ENCODE data around the gene TRIM67. TPM values are rescaled to one million over a fixed set of nuclear protein-coding genes. Genes with fewer than 3 reads are reported as not detected.

The TRIM67 gene
- total and polyA plus RNA-seq, 9 of the 15 experiments (the other 6 are each of a cell fraction or from before 2014, with no cell fraction given) = 0.04 to 0.60 (median 0.31) TPM

DNA sequence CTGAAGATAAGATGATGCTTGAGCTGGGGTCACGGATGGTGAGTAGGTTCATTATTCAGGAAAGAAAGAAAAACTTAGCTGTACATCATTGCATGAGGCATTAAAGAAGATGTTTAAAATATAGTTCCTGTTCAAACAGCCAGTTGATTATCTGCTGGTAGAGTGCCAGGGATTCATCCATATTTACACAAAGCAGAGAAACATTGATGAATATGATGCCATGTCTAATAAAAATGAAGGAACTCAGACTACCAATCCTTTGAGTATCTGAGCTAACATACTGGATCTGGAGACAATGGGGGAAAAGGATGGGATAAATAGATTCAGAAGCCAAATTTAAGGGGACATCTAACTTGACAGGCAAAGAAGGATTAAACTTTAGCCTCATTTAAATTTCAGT is 14.6 kb downstream of the TRIM67 start:
- no peaks in the 10 kb centered on the region for H4K20me1 ChIP-seq (replicated peaks; ENCODE audit: control insufficient read depth, insufficient read depth, low read length)
- peaks cover 20 to 26% of the 10 kb centered on the region in 2 experiments; a peak in 4 of 5 replicates for H3K27me3 ChIP-seq (ENCODE audit: control insufficient read depth in 2 of 2, insufficient read depth in 2 of 2, low read length in 2 of 2)
- ATAC-seq (no peak), DNase-seq (ENCODE audit: extremely low read depth in 1 of 4, low spot score in 3 of 4) (no peak), FAIRE-seq (no peak)
- H3K4me2 ChIP-seq (ENCODE audit: insufficient read depth, low read length) = no peak overlapping the region
- 0 out of 2 replicates have a peak, but pooled peaks cover 3% of the 10 kb centered on the region for H3K9me3 ChIP-seq (replicated peaks; ENCODE audit: control insufficient read depth, insufficient read depth, low read depth, low read length)
- in situ Hi-C loops (cut with MboI) (no loop called here), intact Hi-C loops (cut with micrococcal nuclease) (no loop called here)
- ChIA-PET CTCF (ENCODE audit: low intra/inter-chr PET ratio) (no interaction called here), POLR2A (interaction anchor here (0.6 to 1.4 kb wide), 2 partner anchors 11 to 31 kb away, joined by 3 to 4 read pairs; no protein-coding TSS in a partner anchor)
- H2AFZ ChIP-seq (ENCODE audit: low read depth, low read length) = no peak overlapping the region
- no peaks in the 10 kb centered on the region for H3K36me3 ChIP-seq (ENCODE audit: control insufficient read depth, insufficient read depth, low read length)
- H3K9me1 ChIP-seq (ENCODE audit: control insufficient read depth, insufficient read depth, low read length) = no peaks in the 10 kb centered on the region
- no TSS peak for BruUV-seq (replicated peaks)
- no peak overlapping the region for H3K27ac ChIP-seq (ENCODE audit: extremely low read depth, low read depth, low read length)
- WGBS (ENCODE audit: insufficient coverage, low coverage, missing lambda C conversion rate) = 10% methylated on average over 1 of the region's 1 CpG
- H3K9ac ChIP-seq (ENCODE audit: insufficient read depth in 1 of 2, low read depth in 2 of 2, low read length in 2 of 2) = no peak overlapping the region
- TF ChIP-seq, protein P1, sequence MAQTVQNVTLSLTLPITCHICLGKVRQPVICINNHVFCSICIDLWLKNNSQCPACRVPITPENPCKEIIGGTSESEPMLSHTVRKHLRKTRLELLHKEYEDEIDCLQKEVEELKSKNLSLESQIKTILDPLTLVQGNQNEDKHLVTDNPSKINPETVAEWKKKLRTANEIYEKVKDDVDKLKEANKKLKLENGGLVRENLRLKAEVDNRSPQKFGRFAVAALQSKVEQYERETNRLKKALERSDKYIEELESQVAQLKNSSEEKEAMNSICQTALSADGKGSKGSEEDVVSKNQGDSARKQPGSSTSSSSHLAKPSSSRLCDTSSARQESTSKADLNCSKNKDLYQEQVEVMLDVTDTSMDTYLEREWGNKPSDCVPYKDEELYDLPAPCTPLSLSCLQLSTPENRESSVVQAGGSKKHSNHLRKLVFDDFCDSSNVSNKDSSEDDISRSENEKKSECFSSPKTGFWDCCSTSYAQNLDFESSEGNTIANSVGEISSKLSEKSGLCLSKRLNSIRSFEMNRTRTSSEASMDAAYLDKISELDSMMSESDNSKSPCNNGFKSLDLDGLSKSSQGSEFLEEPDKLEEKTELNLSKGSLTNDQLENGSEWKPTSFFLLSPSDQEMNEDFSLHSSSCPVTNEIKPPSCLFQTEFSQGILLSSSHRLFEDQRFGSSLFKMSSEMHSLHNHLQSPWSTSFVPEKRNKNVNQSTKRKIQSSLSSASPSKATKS (CRISPR knock-in tag; IDR thresholded peaks at IDR 0.05) = no peak
- TF ChIP-seq SFPQ (IDR thresholded peaks at IDR 0.05; ENCODE audit: low read depth, low read length) = no peak
- no peak overlapping the region for H3K4me3 ChIP-seq
- H3K79me2 ChIP-seq (ENCODE audit: control insufficient read depth, insufficient read depth, low read length) = no peaks in the 10 kb centered on the region
- H3K4me1 ChIP-seq (replicated peaks in 1 of 2; ENCODE audit: control insufficient read depth in 2 of 2, insufficient read depth in 2 of 2, low read length in 2 of 2) = no peaks in the 10 kb centered on the region

Data from K562 (cell line).